ENCODE results near the gene LRRC8D.
"Not testable (repeated sequence)": the region's sequence is repeated elsewhere in the genome, so short reads cannot be mapped to it uniquely, and the experiment has no call there.

DNA sequence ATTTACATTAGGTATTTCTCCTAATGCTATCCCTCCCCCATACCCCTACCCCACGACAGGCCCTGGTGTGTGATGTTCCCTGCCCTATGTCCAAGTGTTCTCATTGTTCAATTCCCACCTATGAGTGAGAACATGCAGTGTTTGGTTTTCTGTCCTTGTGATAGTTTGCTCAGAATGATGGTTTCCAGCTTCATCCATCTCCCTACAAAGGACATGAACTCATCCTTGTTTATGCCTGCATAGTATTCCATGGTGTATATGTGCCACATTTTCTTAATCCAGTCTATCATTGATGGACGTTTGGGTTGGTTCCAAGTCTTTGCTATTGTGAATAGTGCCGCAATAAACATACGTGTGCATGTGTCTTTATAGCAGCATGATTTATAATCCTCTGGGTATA is 25.3 kb upstream of the LRRC8D start:
- not testable (repeated sequence) for TF ChIP-seq CTCF (IDR thresholded peaks at IDR 0.05); POLR2AphosphoS5 (IDR thresholded peaks at IDR 0.05; ENCODE audit: low read depth, low read length); TCF7L2 (IDR thresholded peaks at IDR 0.05; ENCODE audit: low read depth, low read length)

All from Panc1 (cell line).